ENCODE results near the gene SLC36A3.

SLC36A3 gene

DNA sequence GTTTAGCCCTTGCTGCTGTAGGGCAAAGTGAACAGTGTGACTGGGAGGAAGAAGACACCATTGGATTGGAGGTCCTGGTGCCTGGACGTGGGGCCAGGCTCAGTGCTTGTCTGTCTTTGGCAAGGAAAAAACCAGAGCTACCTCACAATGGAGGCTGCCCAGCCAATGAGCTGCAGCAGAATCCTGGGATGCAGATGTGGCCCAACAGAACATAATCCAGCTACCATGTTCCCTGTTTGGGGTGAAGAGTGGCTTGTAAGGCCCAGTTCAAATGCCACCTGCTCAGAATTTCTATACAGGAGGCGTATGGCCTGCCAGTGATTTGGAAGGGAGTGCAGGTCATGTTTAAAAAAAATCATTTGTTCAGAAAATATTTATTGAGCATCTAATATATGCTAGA lies at the start of gene SLC36A3:
Gene SLC36A3 (minus strand): TSS at position 101 of the 400 bp plus-strand sequence. CDS start 412 bp downstream, outside the sequence.
- Histone ChIP-seq H3K9ac (ENCODE audit: low read length) (no peak within 1 kb of the TSS), H3K4me3 (ENCODE audit: low read length) (no peak within 1 kb of the TSS), H3K4me1 (ENCODE audit: control insufficient read depth, low read depth, low read length) (no peaks in the 10 kb centered on the region), H3K27me3 (ENCODE audit: control insufficient read depth, insufficient read depth, low read length) (no peaks in the 10 kb centered on the region), H3K36me3 (ENCODE audit: control insufficient read depth, low read depth, low read length) (no peaks in the 10 kb centered on the region), H3K9me3 (ENCODE audit: control insufficient read depth, low read depth, low read length) (no peaks in the 10 kb centered on the region), H3K27ac (ENCODE audit: low read length) (no peak within 1 kb of the TSS)

DNA sequence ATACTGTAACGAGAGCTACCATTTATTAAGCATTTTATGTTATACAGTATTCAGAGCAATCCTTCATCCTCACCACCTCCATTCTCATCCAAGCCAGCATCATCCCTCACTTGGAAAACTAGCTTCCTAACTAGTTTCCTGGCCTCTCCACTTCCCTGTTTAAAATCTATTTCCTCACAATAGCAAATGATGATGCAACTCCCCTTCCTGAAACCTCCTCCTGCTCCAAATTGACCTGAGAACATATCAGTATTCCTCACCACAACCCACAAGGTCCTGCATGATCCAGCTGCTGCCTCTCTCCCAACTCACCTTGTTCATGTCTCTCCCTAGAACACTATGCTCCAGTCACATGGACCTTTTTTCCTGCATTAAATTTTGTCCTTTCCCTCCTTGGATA lies 48.1 kb upstream of the SLC36A3 start:
- Histone ChIP-seq H3K27me3 (ENCODE audit: control insufficient read depth, insufficient read depth, low read length) (peaks cover 54% of the 10 kb centered on the region), H3K36me3 (ENCODE audit: control insufficient read depth, low read depth, low read length) (no peaks in the 10 kb centered on the region), H3K9me3 (ENCODE audit: control insufficient read depth, low read depth, low read length) (no peaks in the 10 kb centered on the region), H3K9ac (ENCODE audit: low read length) (no peak overlapping the region), H3K4me3 (ENCODE audit: low read length) (no peak overlapping the region), H3K27ac (ENCODE audit: low read length) (no peak overlapping the region), H3K4me1 (ENCODE audit: control insufficient read depth, low read depth, low read length) (peaks cover 25% of the 10 kb centered on the region)

DNA sequence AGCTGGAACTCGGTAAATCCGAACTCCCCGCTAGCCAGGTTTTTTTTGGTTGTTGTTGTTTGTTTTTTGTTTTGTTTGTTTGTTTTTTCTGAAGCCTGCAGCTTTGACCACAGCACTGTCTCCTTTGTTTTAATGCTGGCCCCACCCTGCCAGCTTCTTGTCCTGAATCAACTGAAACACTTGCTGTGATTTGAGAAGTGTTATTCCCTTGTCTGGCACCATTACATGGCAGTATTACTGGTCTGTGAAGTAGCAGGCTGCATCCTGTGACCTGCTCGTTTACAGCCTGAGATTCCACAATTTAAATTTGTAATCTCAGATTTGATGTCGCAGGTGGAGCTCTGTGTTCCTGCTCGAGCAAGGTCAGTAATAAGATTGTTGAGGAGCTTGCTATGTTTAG lies 45.2 kb upstream of the SLC36A3 start:
- no peak overlapping the region for H3K9ac ChIP-seq (ENCODE audit: low read length)
- no peaks in the 10 kb centered on the region for H3K36me3 ChIP-seq (ENCODE audit: control insufficient read depth, low read depth, low read length)
- H3K9me3 ChIP-seq (ENCODE audit: control insufficient read depth, low read depth, low read length) = no peaks in the 10 kb centered on the region
- H3K4me1 ChIP-seq (ENCODE audit: control insufficient read depth, low read depth, low read length) = peaks cover 36% of the 10 kb centered on the region
- peaks cover 83% of the 10 kb centered on the region for H3K27me3 ChIP-seq (ENCODE audit: control insufficient read depth, insufficient read depth, low read length)
- no peak overlapping the region for H3K4me3 ChIP-seq (ENCODE audit: low read length)
- H3K27ac ChIP-seq (ENCODE audit: low read length) = no peak overlapping the region

DNA sequence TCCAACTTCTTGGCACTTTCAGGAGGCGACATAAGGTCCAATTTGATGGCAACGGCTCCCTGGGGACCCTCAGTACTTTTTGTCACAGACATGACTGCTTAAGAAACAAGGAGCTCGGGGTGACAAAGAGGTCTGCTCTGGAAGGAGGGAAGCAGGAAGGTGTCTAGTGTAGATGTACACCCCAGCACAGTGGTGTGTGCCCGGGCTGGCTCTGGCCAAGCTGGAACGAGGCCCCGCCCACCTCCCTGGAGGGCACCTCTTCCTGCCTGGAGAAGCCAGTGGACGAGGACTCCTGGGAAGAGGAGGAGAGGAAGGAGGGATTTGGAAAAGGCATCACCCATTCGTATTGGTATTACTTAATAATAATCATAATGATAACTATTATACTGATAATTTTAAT lies 43.8 kb upstream of the SLC36A3 start, which contains the start of gene SLC36A2:
Gene SLC36A2 (minus strand): TSS at position 191 of the 400 bp plus-strand sequence. CDS start 99 bp downstream, at position 92.
- H3K27me3 ChIP-seq (ENCODE audit: control insufficient read depth, insufficient read depth, low read length) = peaks cover 88% of the 10 kb centered on the region
- no peak within 1 kb of the TSS for H3K9ac ChIP-seq (ENCODE audit: low read length)
- H3K9me3 ChIP-seq (ENCODE audit: control insufficient read depth, low read depth, low read length) = no peaks in the 10 kb centered on the region
- no peak within 1 kb of the TSS for H3K27ac ChIP-seq (ENCODE audit: low read length)
- H3K4me1 ChIP-seq (ENCODE audit: control insufficient read depth, low read depth, low read length) = peaks cover 36% of the 10 kb centered on the region
- H3K36me3 ChIP-seq (ENCODE audit: control insufficient read depth, low read depth, low read length) = no peaks in the 10 kb centered on the region
- no peak within 1 kb of the TSS for H3K4me3 ChIP-seq (ENCODE audit: low read length)

DNA sequence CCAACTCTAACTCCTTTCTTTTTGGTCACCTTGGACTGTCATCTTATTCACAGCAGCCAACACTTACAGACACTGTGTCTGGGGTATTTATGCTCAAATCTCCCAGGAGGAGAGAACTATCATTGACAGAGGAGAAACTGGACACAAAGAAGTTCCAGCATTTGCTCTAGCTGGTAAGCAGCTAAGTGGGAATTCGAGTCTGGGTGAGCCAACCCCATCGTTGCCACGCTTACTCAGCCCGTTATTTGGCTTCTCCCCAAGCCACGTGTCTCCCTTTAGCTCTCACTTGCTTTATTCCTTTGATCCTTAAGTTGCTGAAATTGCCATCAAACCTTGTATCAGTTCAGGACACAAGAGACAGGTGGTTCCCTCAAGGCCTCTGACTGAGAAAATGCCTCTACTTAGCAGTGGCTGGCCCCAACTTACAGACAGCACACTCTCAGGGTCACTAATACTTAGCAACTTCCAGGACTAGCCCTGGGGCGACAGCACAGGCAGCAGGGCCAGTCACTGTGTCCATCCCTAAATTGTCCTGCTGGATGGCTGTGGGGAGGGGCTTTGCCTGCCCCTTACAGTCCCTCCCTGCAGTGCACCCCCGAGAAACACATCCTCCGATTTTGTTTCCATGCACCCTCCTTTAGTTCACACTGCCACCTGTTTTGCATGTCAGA lies 42.4 kb upstream of the SLC36A3 start:
- H3K27me3 ChIP-seq (ENCODE audit: control insufficient read depth, insufficient read depth, low read length) = peaks cover 76% of the 10 kb centered on the region

DNA sequence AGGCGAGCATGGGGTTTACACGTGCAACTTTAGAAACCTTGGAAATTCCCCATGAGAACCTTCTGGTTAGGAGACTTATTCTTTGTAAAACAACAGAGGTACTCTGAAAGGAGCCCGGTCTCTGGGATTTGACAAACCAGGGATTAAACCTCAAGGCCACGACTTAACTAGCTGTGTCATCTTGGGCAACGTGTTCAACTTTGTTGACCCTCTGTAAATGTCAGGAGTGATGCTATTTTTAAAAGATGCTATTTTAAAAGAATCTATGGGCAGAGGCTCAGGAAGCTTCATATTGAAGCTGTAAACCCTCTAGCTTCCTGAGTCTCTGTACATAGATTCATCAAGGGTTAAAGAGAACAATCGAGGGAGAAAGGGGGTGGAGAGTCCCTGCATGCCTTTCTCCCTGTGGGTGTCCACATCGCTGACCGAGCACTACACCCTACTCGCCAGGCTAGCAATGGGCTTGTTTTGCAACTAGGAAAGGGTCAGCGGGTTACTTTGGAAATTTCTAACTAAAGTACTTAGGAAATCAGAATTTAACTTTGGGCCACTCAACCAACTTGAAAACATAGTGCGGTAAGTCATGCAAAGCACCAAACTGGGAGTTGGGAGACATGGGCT lies 41.7 kb upstream of the SLC36A3 start:
- H3K27ac ChIP-seq (ENCODE audit: low read length) = no peak overlapping the region
- H3K36me3 ChIP-seq (ENCODE audit: control insufficient read depth, low read depth, low read length) = no peaks in the 10 kb centered on the region
- no peaks in the 10 kb centered on the region for H3K9me3 ChIP-seq (ENCODE audit: control insufficient read depth, low read depth, low read length)
- no peak overlapping the region for H3K9ac ChIP-seq (ENCODE audit: low read length)
- H3K4me1 ChIP-seq (ENCODE audit: control insufficient read depth, low read depth, low read length) = peaks cover 36% of the 10 kb centered on the region
- H3K27me3 ChIP-seq (ENCODE audit: control insufficient read depth, insufficient read depth, low read length) = peaks cover 70% of the 10 kb centered on the region
- H3K4me3 ChIP-seq (ENCODE audit: low read length) = peak overlapping the region; percentile 10

More for the DNA sequence above, 42.4 kb upstream of the SLC36A3 start:
- peaks cover 36% of the 10 kb centered on the region for H3K4me1 ChIP-seq (ENCODE audit: control insufficient read depth, low read depth, low read length)
- no peak overlapping the region for H3K27ac ChIP-seq (ENCODE audit: low read length)
- no peak overlapping the region for H3K9ac ChIP-seq (ENCODE audit: low read length)
- H3K36me3 ChIP-seq (ENCODE audit: control insufficient read depth, low read depth, low read length) = no peaks in the 10 kb centered on the region
- H3K9me3 ChIP-seq (ENCODE audit: control insufficient read depth, low read depth, low read length) = no peaks in the 10 kb centered on the region
- peak overlapping the region; percentile 10 for H3K4me3 ChIP-seq (ENCODE audit: low read length)

DNA sequence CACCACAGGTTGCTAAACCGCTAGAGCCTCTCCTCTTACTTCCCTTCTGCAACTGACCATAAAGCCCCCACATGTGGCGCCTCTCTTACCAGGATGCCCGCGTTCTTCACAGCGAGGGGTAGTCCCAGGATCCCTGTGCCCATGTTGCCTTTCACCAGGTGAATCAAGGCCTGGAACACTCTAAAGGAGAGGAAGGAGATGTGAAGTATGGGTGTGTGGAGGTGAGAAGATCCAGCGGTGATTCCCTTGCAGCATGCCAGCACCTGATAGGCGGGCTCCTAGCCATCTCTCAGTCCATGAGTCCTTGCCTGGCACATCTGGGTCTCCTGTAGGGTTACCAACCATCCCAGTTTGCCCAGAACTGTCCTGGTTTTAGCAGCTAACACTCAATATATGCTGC lies 40.5 kb upstream of the SLC36A3 start:
- H3K27ac ChIP-seq (ENCODE audit: low read length) = no peak overlapping the region
- H3K27me3 ChIP-seq (ENCODE audit: control insufficient read depth, insufficient read depth, low read length) = peaks cover 58% of the 10 kb centered on the region
- H3K36me3 ChIP-seq (ENCODE audit: control insufficient read depth, low read depth, low read length) = no peaks in the 10 kb centered on the region
- no peaks in the 10 kb centered on the region for H3K9me3 ChIP-seq (ENCODE audit: control insufficient read depth, low read depth, low read length)
- peaks cover 34% of the 10 kb centered on the region for H3K4me1 ChIP-seq (ENCODE audit: control insufficient read depth, low read depth, low read length)
- no peak overlapping the region for H3K9ac ChIP-seq (ENCODE audit: low read length)
- no peak overlapping the region for H3K4me3 ChIP-seq (ENCODE audit: low read length)

DNA sequence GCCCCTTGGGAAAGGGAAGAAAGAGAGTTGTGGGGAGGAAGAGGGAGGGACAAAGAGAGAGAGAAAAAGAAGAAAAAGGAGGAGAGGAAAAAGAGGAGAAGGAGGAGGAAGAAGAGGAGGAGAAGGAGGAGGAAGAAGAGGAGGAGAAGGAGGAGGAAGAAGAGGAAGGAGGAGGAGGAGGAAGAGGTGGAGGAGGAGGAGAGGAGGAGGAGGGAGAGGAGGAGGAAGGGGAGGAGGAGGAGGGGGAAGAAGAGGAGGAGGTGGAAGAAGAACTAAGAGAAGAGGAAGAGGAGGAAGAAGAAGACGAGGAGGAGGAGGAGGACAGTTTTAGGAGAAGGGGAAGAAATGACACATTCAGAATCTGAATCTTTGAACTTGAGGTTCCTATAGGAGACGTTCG lies 36.4 kb upstream of the SLC36A3 start:
- Histone ChIP-seq H3K36me3 (ENCODE audit: control insufficient read depth, low read depth, low read length) (no peaks in the 10 kb centered on the region), H3K9ac (ENCODE audit: low read length) (no peak overlapping the region), H3K27me3 (ENCODE audit: control insufficient read depth, insufficient read depth, low read length) (peaks cover 17% of the 10 kb centered on the region), H3K9me3 (ENCODE audit: control insufficient read depth, low read depth, low read length) (no peaks in the 10 kb centered on the region), H3K4me3 (ENCODE audit: low read length) (no peak overlapping the region), H3K4me1 (ENCODE audit: control insufficient read depth, low read depth, low read length) (peaks cover 5% of the 10 kb centered on the region), H3K27ac (ENCODE audit: low read length) (no peak overlapping the region)

DNA sequence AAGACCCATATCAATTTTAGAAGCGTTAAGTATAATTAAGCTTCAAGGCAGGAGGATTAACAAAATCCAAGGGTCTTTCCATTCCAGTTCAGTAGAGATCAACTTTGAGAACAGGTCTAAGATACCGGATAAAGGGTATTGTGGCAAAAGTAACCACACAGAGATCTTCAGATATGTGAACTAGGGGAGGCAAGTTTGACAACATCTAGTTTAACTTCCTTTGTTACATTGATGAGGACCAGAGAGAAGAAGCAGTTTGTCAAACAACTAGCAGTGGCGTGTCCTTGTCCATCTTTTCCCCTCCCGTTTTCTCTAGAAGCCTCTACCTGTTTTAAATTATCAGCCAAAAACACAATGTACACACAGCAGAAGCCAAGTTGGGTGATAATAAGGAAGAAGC lies 35.2 kb upstream of the SLC36A3 start:
- Histone ChIP-seq H3K4me3 (ENCODE audit: low read length) (no peak overlapping the region), H3K27ac (ENCODE audit: low read length) (no peak overlapping the region), H3K36me3 (ENCODE audit: control insufficient read depth, low read depth, low read length) (no peaks in the 10 kb centered on the region), H3K4me1 (ENCODE audit: control insufficient read depth, low read depth, low read length) (no peaks in the 10 kb centered on the region), H3K9ac (ENCODE audit: low read length) (no peak overlapping the region), H3K27me3 (ENCODE audit: control insufficient read depth, insufficient read depth, low read length) (peaks cover 5% of the 10 kb centered on the region), H3K9me3 (ENCODE audit: control insufficient read depth, low read depth, low read length) (no peaks in the 10 kb centered on the region)

DNA sequence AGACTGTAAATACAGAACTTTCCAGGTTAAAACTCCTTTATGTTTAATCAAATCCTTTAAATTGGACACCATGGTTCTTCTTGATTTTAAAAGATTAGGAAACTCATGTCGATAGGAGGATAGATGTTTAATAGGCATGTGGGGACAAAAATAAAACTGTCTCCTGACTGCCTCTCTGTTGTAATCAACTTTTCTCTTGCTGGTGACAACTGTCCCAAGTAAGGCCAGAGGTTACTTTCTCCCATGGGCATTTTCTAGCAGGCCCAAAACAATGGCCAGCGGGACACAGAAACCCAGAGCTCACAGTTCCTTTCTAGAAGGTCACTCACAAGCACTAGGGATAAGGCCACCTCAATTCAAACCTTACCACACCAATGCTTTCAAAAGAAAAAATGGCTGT lies 29.3 kb upstream of the SLC36A3 start:
- Histone ChIP-seq H3K36me3 (ENCODE audit: control insufficient read depth, low read depth, low read length) (no peaks in the 10 kb centered on the region), H3K4me3 (ENCODE audit: low read length) (no peak overlapping the region), H3K27ac (ENCODE audit: low read length) (no peak overlapping the region), H3K9me3 (ENCODE audit: control insufficient read depth, low read depth, low read length) (no peaks in the 10 kb centered on the region), H3K27me3 (ENCODE audit: control insufficient read depth, insufficient read depth, low read length) (no peaks in the 10 kb centered on the region), H3K4me1 (ENCODE audit: control insufficient read depth, low read depth, low read length) (no peaks in the 10 kb centered on the region), H3K9ac (ENCODE audit: low read length) (no peak overlapping the region)

DNA sequence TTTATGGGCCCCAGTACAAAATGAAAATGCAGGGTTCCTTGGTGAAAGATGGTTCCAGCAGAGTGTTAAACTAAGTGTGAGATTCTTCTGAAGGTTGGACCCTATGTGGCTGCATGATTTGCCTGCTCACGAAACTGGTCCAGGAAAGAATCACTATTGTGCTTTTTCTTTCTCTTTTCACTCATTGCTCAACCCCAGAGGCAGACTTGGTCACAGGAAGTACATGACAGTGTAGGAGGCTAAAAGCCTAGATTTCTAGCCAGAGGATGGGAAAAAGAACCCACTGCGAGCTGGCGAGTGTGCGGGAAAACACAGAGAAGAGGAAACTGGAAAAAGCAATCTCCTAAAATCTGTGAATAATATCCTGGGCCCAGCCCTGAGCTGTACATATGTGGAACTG lies 25.2 kb upstream of the SLC36A3 start:
- H3K9ac ChIP-seq (ENCODE audit: low read length) = no peak overlapping the region
- H3K4me1 ChIP-seq (ENCODE audit: control insufficient read depth, low read depth, low read length) = peaks cover 8% of the 10 kb centered on the region
- no peaks in the 10 kb centered on the region for H3K36me3 ChIP-seq (ENCODE audit: control insufficient read depth, low read depth, low read length)
- H3K4me3 ChIP-seq (ENCODE audit: low read length) = no peak overlapping the region
- no peaks in the 10 kb centered on the region for H3K27me3 ChIP-seq (ENCODE audit: control insufficient read depth, insufficient read depth, low read length)
- no peaks in the 10 kb centered on the region for H3K9me3 ChIP-seq (ENCODE audit: control insufficient read depth, low read depth, low read length)
- no peak overlapping the region for H3K27ac ChIP-seq (ENCODE audit: low read length)

DNA sequence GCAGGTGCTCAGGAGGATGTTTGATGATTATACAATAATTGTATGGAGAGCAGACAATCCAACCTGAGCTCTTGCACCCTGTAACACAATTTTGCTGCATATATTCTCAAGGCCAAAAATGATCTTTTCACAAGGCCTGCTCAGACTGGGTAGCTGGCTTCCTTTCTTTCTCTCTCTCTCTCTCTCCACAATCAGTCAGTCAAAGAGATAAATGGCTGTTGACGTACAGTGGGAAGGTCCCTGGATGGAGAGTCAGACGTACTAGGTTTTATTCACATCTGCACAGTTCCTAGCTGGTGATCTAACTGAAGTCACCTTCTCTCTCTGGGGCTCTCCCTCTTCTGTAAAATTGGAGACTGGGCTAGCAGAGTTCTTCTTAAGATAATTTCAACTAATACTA lies 24.0 kb upstream of the SLC36A3 start:
- no peak overlapping the region for H3K4me3 ChIP-seq (ENCODE audit: low read length)
- H3K27me3 ChIP-seq (ENCODE audit: control insufficient read depth, insufficient read depth, low read length) = no peaks in the 10 kb centered on the region
- peaks cover 8% of the 10 kb centered on the region for H3K4me1 ChIP-seq (ENCODE audit: control insufficient read depth, low read depth, low read length)
- H3K9ac ChIP-seq (ENCODE audit: low read length) = no peak overlapping the region
- H3K36me3 ChIP-seq (ENCODE audit: control insufficient read depth, low read depth, low read length) = no peaks in the 10 kb centered on the region
- H3K27ac ChIP-seq (ENCODE audit: low read length) = no peak overlapping the region
- H3K9me3 ChIP-seq (ENCODE audit: control insufficient read depth, low read depth, low read length) = no peaks in the 10 kb centered on the region
